Chondrocyte (in vitro differentiated cells): ENCODE measurements around the gene DNM3. TPM values are rescaled to one million over a fixed set of nuclear protein-coding genes. Genes with fewer than 3 reads are reported as not detected.

Experiments used
- DNase-seq: peaks from one replicate; pipeline ENCODE4 v3.0.0; 2021; ENCODE audit warnings: mixed read lengths, low spot score
- H3K27ac Mint-ChIP-seq: one replicate; pipeline ENCODE4 v1.8.0; 2021; ENCODE audit warnings: mild to moderate bottlenecking, moderate library complexity, mixed read lengths; ENCODE audit not compliant: unreplicated experiment
- H3K27me3 Mint-ChIP-seq: 2 replicates; pipeline ENCODE4 v1.8.0; 2021; ENCODE audit warnings: low read depth, mixed read lengths
- H3K36me3 Mint-ChIP-seq: 2 replicates; pipeline ENCODE4 v1.8.0; 2021; ENCODE audit warnings: low read depth, mixed read lengths
- H3K4me1 Mint-ChIP-seq: 2 replicates; pipeline ENCODE4 v1.8.0; 2021; ENCODE audit warnings: low read depth, mild to moderate bottlenecking, mixed read lengths
- H3K4me3 Mint-ChIP-seq: one replicate; pipeline ENCODE4 v1.8.0; 2021; ENCODE audit warnings: mild to moderate bottlenecking, moderate library complexity, mixed read lengths; ENCODE audit not compliant: unreplicated experiment
- H3K9me3 Mint-ChIP-seq: 2 replicates; pipeline ENCODE4 v1.8.0; 2021; ENCODE audit warnings: low read depth, mixed read lengths
- CTCF ChIP-seq: fragments of 200-600 bp; sonication (generic); IDR thresholded peaks from 2 replicates; pipeline ENCODE4 v1.5.0; 2021; ENCODE audit warnings: antibody characterized with exemption, mild to moderate bottlenecking, moderate library complexity
- total RNA-seq: library from RNA; stranded (reverse); gene quantifications from 3 replicates; pipeline ENCODE4 v1.2.1, GENCODE V29; 2021

DNM3 gene
- total RNA-seq, 1 donor from 2014 or later: 12.4 TPM

GRCh38 chr1:172220376-172220775 is 379.1 kb downstream of the DNM3 start:
- no peak overlapping the region for H3K4me3 Mint-ChIP-seq
- DNase-seq: no peak
- TF ChIP-seq CTCF: no peak
- H3K9me3 Mint-ChIP-seq: no peaks in the 10 kb centered on the region
- H3K27me3 Mint-ChIP-seq: no peaks in the 10 kb centered on the region
- peaks cover 1% of the 10 kb centered on the region for H3K36me3 Mint-ChIP-seq
- H3K4me1 Mint-ChIP-seq: peaks cover 24% of the 10 kb centered on the region
- H3K27ac Mint-ChIP-seq: no peak overlapping the region

GRCh38 chr1:172221436-172221835 is 380.1 kb downstream of the DNM3 start:
- Mint-ChIP-seq H3K27ac (peak overlapping the region; percentile 63), H3K9me3 (no peaks in the 10 kb centered on the region), H3K36me3 (peaks cover 1% of the 10 kb centered on the region), H3K4me3 (no peak overlapping the region), H3K4me1 (peaks cover 27% of the 10 kb centered on the region), H3K27me3 (no peaks in the 10 kb centered on the region)
- DNase-seq: no peak
- TF ChIP-seq CTCF: no peak

- no peak overlapping the region for H3K4me3 Mint-ChIP-seq
- H3K27me3 Mint-ChIP-seq: no peaks in the 10 kb centered on the region
These were observed 383.6 kb downstream of the DNM3 start for GRCh38 chr1:172224871-172225270.

GRCh38 chr1:172229942-172230341 is 388.6 kb downstream of the DNM3 start:
- TF ChIP-seq CTCF: no peak
- no peaks in the 10 kb centered on the region for H3K27me3 Mint-ChIP-seq
- peaks cover 3% of the 10 kb centered on the region for H3K4me1 Mint-ChIP-seq
- H3K4me3 Mint-ChIP-seq: no peak overlapping the region
- no peaks in the 10 kb centered on the region for H3K9me3 Mint-ChIP-seq
- no peak overlapping the region for H3K27ac Mint-ChIP-seq
- no peaks in the 10 kb centered on the region for H3K36me3 Mint-ChIP-seq
- DNase-seq: no peak

More at GRCh38 chr1:172224871-172225270, 383.6 kb downstream of the DNM3 start:
- TF ChIP-seq CTCF: no peak
- no peak overlapping the region for H3K27ac Mint-ChIP-seq
- peaks cover 1% of the 10 kb centered on the region for H3K36me3 Mint-ChIP-seq
- peaks cover 26% of the 10 kb centered on the region for H3K4me1 Mint-ChIP-seq
- no peak for DNase-seq
- H3K9me3 Mint-ChIP-seq: no peaks in the 10 kb centered on the region

GRCh38 chr1:172230526-172230925 is 389.2 kb downstream of the DNM3 start:
- no peaks in the 10 kb centered on the region for H3K9me3 Mint-ChIP-seq
- H3K27me3 Mint-ChIP-seq: no peaks in the 10 kb centered on the region
- no peak for DNase-seq
- no peak overlapping the region for H3K27ac Mint-ChIP-seq
- H3K36me3 Mint-ChIP-seq: no peaks in the 10 kb centered on the region
- peaks cover 3% of the 10 kb centered on the region for H3K4me1 Mint-ChIP-seq
- TF ChIP-seq CTCF: no peak
- H3K4me3 Mint-ChIP-seq: no peak overlapping the region
